Measurements from ENCODE around the gene OTUD5. TPM values are rescaled to one million over a fixed set of nuclear protein-coding genes. Genes with fewer than 3 reads are reported as not detected.

The OTUD5 gene
- total and polyA plus RNA-seq, 7 experiments from 2014 or later = 17.2 to 95.5 (median 88.2) TPM

DNA sequence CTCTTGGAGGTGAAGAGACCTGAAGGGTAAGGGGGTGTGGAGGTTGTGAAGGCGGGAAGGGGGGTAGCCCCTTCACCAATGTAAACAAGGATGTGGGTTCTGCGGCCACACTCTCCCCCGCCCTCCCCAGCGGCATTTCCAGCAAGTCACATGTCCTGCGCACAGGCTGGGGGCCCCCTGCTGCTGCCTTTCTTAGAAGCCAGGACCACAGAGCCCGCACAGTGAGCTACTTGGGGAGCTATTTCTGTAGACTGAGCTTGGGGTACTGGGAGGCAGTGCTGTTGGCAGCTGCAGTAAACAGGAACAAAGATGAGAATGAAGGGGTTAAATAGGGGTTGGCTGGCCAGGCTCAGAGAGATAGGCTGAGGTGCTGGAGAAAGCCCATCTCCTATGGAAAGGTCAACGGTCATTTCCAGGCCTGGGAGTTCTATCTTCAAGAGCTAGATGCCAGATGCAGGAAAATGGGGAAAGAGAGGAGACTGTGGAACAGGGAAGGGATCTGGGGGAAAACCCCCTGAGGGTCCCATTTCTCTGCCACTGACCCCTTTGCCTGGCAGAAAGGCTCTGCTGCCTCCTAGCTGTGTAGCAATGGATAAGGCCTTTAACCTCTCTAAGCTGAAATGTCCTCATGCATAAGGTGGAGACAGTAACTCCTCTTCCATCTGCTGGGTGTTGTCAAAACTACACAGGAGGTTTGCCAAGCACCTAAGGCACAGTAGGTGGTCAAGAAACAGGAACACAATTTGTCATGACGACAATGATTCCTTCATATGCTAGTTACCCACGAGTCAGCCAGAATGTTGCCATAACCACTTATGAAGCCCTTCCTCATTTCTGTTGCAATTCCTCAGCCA, 20.1 kb downstream of the OTUD5 start:
- peak; percentile 75 for ATAC-seq
- H3K9me3 Mint-ChIP-seq = peaks cover 0 to 4% (median 0%) of the 10 kb centered on the region in 11 donors
- H3K27me3 Mint-ChIP-seq = peaks cover 0 to 3% (median 0%) of the 10 kb centered on the region in 5 donors
- CTCF ChIA-PET = interaction anchor here (0.6 to 3.0 kb wide), 13 partner anchors 9 to 289 kb away, joined by 3 to 14 read pairs (median 7); partner anchors contain the start of genes PQBP1, SLC35A2 and TIMM17B
- Histone ChIP-seq H3K4me1 (ENCODE audit: control insufficient read depth in 2 of 2, insufficient read depth in 2 of 2, low read length in 2 of 2) (peaks cover 69 to 80% of the 10 kb centered on the region in 2 donors), H3K27me3 (ENCODE audit: control insufficient read depth in 2 of 2, insufficient read depth in 2 of 2, low read length in 2 of 2) (no peaks in the 10 kb centered on the region), H3K27ac (ENCODE audit: low read depth, low read length) (peak overlapping the region; percentile 97), H3K4me3 (ENCODE audit: low read length) (peak overlapping the region; percentile 70), H3K9me3 (ENCODE audit: control insufficient read depth in 2 of 3, low read length in 3 of 3) (no peaks in the 10 kb centered on the region), H3K36me3 (ENCODE audit: control insufficient read depth in 2 of 3, insufficient read depth in 3 of 3, low read length in 3 of 3) (peaks cover 0 to 8% (median 5%) of the 10 kb centered on the region in 3 experiments)
- DNase-seq = peak; percentile 59 to 96 (median 92)
- POLR2A ChIA-PET = interaction anchor here (0.7 to 12.3 kb wide), 13 partner anchors 9 to 306 kb away, joined by 3 to 432 read pairs (median 8); partner anchors contain the start of genes HDAC6, OTUD5, PIM2 and PQBP1
- intact Hi-C loops (cut with micrococcal nuclease) = loop anchor here (1.0 to 5.0 kb wide), 11 partner anchors 8 to 340 kb away; partner anchors contain the start of genes PIM2 (in 2 of the 2), PQBP1 (in 2 of the 2), TIMM17B (in 2 of the 2) and HDAC6 (in 1 of the 2)
- peak overlapping the region; percentile 78 to 96 (median 88) for H3K4me3 Mint-ChIP-seq
- H3K4me1 Mint-ChIP-seq = peaks cover 36 to 91% (median 80%) of the 10 kb centered on the region in 7 donors
- H3K36me3 Mint-ChIP-seq = peaks cover 0 to 52% (median 25%) of the 10 kb centered on the region in 5 donors
- peak overlapping the region; percentile 96 to 99 (median 99) for H3K27ac Mint-ChIP-seq

GRCh38 chrX:48936429-48937053, 20.9 kb downstream of the OTUD5 start:
- Histone ChIP-seq H3K9me3 (ENCODE audit: control insufficient read depth in 2 of 3, low read length in 3 of 3) (no peaks in the 10 kb centered on the region), H3K4me3 (ENCODE audit: low read length) (peak overlapping the region; percentile 70), H3K27ac (ENCODE audit: low read depth, low read length) (peak overlapping the region; percentile 97), H3K36me3 (ENCODE audit: control insufficient read depth in 2 of 3, insufficient read depth in 3 of 3, low read length in 3 of 3) (peaks cover 0 to 8% (median 5%) of the 10 kb centered on the region in 3 experiments), H3K4me1 (ENCODE audit: control insufficient read depth in 2 of 2, insufficient read depth in 2 of 2, low read length in 2 of 2) (peaks cover 63 to 73% of the 10 kb centered on the region in 2 donors), H3K27me3 (ENCODE audit: control insufficient read depth in 2 of 2, insufficient read depth in 2 of 2, low read length in 2 of 2) (no peaks in the 10 kb centered on the region)
- peaks cover 0 to 3% (median 0%) of the 10 kb centered on the region in 5 donors for H3K27me3 Mint-ChIP-seq
- peak overlapping the region; percentile 78 to 96 (median 88) for H3K4me3 Mint-ChIP-seq
- ChIA-PET POLR2A (interaction anchor here (1.0 to 12.3 kb wide), 11 partner anchors 8 to 218 kb away, joined by 4 to 432 read pairs (median 11); partner anchors contain the start of genes HDAC6, OTUD5, PIM2 and PQBP1), CTCF (interaction anchor here (0.6 to 3.0 kb wide), 11 partner anchors 9 to 288 kb away, joined by 3 to 14 read pairs (median 7); partner anchors contain the start of gene SLC35A2)
- DNase-seq = no peak
- peaks cover 30 to 84% (median 72%) of the 10 kb centered on the region in 7 donors for H3K4me1 Mint-ChIP-seq
- intact Hi-C loops (cut with micrococcal nuclease) = loop anchor here (1.0 to 5.0 kb wide), 11 partner anchors 9 to 339 kb away; partner anchors contain the start of genes PIM2 (in 2 of the 2), PQBP1 (in 2 of the 2), TIMM17B (in 2 of the 2) and HDAC6 (in 1 of the 2)
- peaks cover 0 to 4% (median 0%) of the 10 kb centered on the region in 11 donors for H3K9me3 Mint-ChIP-seq
- H3K27ac Mint-ChIP-seq = peak overlapping the region; percentile 96 to 99 (median 99)
- no peak for ATAC-seq
- peaks cover 0 to 46% (median 25%) of the 10 kb centered on the region in 5 donors for H3K36me3 Mint-ChIP-seq

DNA sequence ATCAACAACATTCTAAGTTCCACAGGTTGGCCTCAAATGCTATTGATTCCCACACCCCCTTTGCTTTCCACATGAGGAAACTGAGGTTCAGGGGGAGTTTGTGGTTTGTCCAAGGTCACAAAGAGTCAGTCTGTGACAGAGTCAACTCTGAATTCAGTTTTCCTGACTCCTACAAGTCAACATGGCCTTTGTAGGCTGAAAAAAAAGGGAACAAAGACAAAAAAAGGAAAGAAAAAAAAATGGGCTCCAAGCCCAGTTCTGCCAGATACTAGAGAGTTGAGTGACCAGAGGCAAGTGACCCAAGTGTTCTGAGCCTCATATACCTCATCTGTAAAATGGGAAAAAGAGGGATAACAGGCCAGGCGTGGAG, 22.1 kb downstream of the OTUD5 start:
- DNase-seq (no peak), ATAC-seq (no peak)
- intact Hi-C loops (cut with micrococcal nuclease) = loop anchor here (5.0 kb wide), 3 partner anchors 133 to 338 kb away; partner anchors contain the start of genes HDAC6 (in 1 of the 2) and WDR13 (in 1 of the 2)
- Mint-ChIP-seq H3K27me3 (peaks cover 0 to 3% (median 0%) of the 10 kb centered on the region in 5 donors), H3K36me3 (peaks cover 0 to 44% (median 28%) of the 10 kb centered on the region in 5 donors), H3K27ac (peak overlapping the region; percentile 80 to 99 (median 98)), H3K4me3 (peak overlapping the region in 9 of 10 donors; percentile 6 to 96 (median 59)), H3K4me1 (peaks cover 28 to 77% (median 65%) of the 10 kb centered on the region in 7 donors), H3K9me3 (peaks cover 0 to 4% (median 0%) of the 10 kb centered on the region in 11 donors)
- ChIA-PET POLR2A (interaction anchor here (1.0 to 3.7 kb wide), 3 partner anchors 13 to 16 kb away, joined by 4 to 18 read pairs (median 11); no protein-coding TSS in a partner anchor), CTCF (no interaction called here)
- Histone ChIP-seq H3K27me3 (ENCODE audit: control insufficient read depth in 2 of 2, insufficient read depth in 2 of 2, low read length in 2 of 2) (no peaks in the 10 kb centered on the region), H3K27ac (ENCODE audit: low read depth, low read length) (peak overlapping the region; percentile 78), H3K4me1 (ENCODE audit: control insufficient read depth in 2 of 2, insufficient read depth in 2 of 2, low read length in 2 of 2) (peaks cover 53 to 62% of the 10 kb centered on the region in 2 donors), H3K36me3 (ENCODE audit: control insufficient read depth in 2 of 3, insufficient read depth in 3 of 3, low read length in 3 of 3) (peaks cover 0 to 12% (median 8%) of the 10 kb centered on the region in 3 experiments), H3K9me3 (ENCODE audit: control insufficient read depth in 2 of 3, low read length in 3 of 3) (no peaks in the 10 kb centered on the region), H3K4me3 (ENCODE audit: low read length) (no peak overlapping the region)

GRCh38 chrX:48934581-48935300, 22.7 kb downstream of the OTUD5 start:
- ATAC-seq (peak; percentile 20), DNase-seq (peak in 8 of 9 donors; percentile 29 to 79 (median 70))
- Histone ChIP-seq H3K4me3 (ENCODE audit: low read length) (no peak overlapping the region), H3K27me3 (ENCODE audit: control insufficient read depth in 2 of 2, insufficient read depth in 2 of 2, low read length in 2 of 2) (no peaks in the 10 kb centered on the region), H3K4me1 (ENCODE audit: control insufficient read depth in 2 of 2, insufficient read depth in 2 of 2, low read length in 2 of 2) (peaks cover 48 to 56% of the 10 kb centered on the region in 2 donors), H3K9me3 (ENCODE audit: control insufficient read depth in 2 of 3, low read length in 3 of 3) (no peaks in the 10 kb centered on the region), H3K36me3 (ENCODE audit: control insufficient read depth in 2 of 3, insufficient read depth in 3 of 3, low read length in 3 of 3) (peaks cover 0 to 15% (median 8%) of the 10 kb centered on the region in 3 experiments), H3K27ac (ENCODE audit: low read depth, low read length) (peak overlapping the region; percentile 78)
- Mint-ChIP-seq H3K9me3 (peaks cover 0 to 4% (median 0%) of the 10 kb centered on the region in 11 donors), H3K4me1 (peaks cover 28 to 72% (median 62%) of the 10 kb centered on the region in 7 donors), H3K27me3 (peaks cover 0 to 3% (median 0%) of the 10 kb centered on the region in 5 donors), H3K36me3 (peaks cover 0 to 45% (median 29%) of the 10 kb centered on the region in 5 donors), H3K4me3 (peak overlapping the region; percentile 50 to 96 (median 64)), H3K27ac (peak overlapping the region; percentile 80 to 99 (median 98))
- ChIA-PET POLR2A (interaction anchor here (0.7 to 3.7 kb wide), 4 partner anchors 12 to 17 kb away, joined by 4 to 18 read pairs (median 8); no protein-coding TSS in a partner anchor), CTCF (no interaction called here)
- intact Hi-C loops (cut with micrococcal nuclease) = loop anchor here (5.0 kb wide), 3 partner anchors 132 to 337 kb away; partner anchors contain the start of genes HDAC6 (in 1 of the 2) and WDR13 (in 1 of the 2)

DNA sequence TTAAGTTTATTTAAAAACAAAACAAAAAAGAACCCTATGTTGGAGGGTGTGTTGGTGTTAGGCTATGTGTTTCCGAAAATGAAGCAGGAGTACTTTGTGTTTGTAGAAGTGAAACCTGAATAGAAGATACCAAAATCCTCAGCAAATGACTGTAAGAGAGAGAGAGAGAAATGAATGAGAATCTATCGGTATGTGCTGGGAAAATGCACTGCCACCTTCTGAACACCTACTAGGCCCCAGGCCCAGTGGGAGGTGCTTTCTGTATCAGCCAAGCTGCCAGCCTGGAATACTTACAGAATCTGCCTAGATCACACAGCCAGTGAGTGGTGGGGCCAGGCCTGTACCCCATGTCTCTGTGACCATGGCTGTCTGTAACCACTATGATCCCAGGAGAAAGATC, 23.6 kb downstream of the OTUD5 start:
- Mint-ChIP-seq H3K36me3 (peaks cover 0 to 45% (median 29%) of the 10 kb centered on the region in 5 donors), H3K27me3 (peaks cover 0 to 3% (median 0%) of the 10 kb centered on the region in 5 donors), H3K4me3 (peak overlapping the region in 7 of 10 donors; percentile 21 to 96 (median 48)), H3K9me3 (peaks cover 0 to 4% (median 0%) of the 10 kb centered on the region in 11 donors), H3K27ac (peak overlapping the region; percentile 80 to 99 (median 98)), H3K4me1 (peaks cover 22 to 62% (median 53%) of the 10 kb centered on the region in 7 donors)
- ChIA-PET CTCF (no interaction called here), POLR2A (interaction anchor here (0.6 to 3.7 kb wide), 3 partner anchors 11 to 132 kb away, joined by 3 to 18 read pairs (median 11); no protein-coding TSS in a partner anchor)
- no peak for DNase-seq
- no peak for ATAC-seq
- H3K36me3 ChIP-seq (ENCODE audit: control insufficient read depth in 2 of 3, insufficient read depth in 3 of 3, low read length in 3 of 3) = peaks cover 0 to 15% (median 8%) of the 10 kb centered on the region in 3 experiments
- peak overlapping the region; percentile 78 for H3K27ac ChIP-seq (ENCODE audit: low read depth, low read length)
- H3K27me3 ChIP-seq (ENCODE audit: control insufficient read depth in 2 of 2, insufficient read depth in 2 of 2, low read length in 2 of 2) = no peaks in the 10 kb centered on the region
- no peaks in the 10 kb centered on the region for H3K9me3 ChIP-seq (ENCODE audit: control insufficient read depth in 2 of 3, low read length in 3 of 3)
- H3K4me3 ChIP-seq (ENCODE audit: low read length) = no peak overlapping the region
- peaks cover 38 to 47% of the 10 kb centered on the region in 2 donors for H3K4me1 ChIP-seq (ENCODE audit: control insufficient read depth in 2 of 2, insufficient read depth in 2 of 2, low read length in 2 of 2)
- intact Hi-C loops (cut with micrococcal nuclease) = no loop called here
